ENCODE results near the gene ZNF124.
"Not testable (repeated sequence)": the region's sequence is repeated elsewhere in the genome, so short reads cannot be mapped to it uniquely, and the experiment has no call there.

The ZNF124 gene

DNA sequence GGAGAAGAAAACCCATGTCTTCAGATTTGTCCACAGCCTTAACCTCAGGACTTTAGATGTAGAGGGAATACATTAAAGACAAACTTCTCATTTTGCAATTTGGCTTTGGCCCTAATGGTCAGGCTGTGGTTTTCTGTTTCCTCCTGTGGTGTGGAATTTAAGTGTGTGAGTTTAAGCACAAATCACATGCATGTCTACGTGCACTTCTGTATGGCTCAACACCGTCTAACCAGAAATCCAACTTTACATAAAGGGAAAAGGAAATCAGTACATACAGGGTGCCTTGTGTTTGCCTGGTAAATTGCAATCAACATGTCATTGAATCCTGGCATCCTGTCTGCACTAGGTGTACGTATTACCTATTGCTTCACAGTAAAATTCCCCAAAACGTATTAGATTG lies 1.2 kb upstream of the ZNF124 start:
- DNase-seq (ENCODE audit: low spot score), result no peak

DNA sequence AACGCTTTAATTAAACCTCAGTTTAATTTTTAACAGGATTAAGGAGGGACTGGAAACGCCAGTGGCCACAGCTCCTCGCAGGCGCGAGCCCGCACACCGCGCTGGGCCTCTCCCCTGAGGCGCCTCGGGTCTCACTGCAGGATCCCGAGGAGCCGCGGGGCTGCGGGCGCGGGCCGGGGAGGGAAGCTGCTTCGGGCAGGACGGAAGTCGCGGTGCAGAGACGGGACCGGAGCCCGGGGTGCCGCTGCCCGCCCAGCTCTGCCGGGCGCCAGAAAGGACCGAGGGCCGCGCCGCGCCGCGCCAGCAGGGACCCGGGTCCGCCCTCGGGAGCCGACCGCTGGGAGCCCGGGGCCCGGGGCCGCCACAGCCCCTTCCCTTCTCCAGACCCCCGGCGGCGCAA lies 377 bp downstream of the ZNF124 start:
- DNase-seq (ENCODE audit: low spot score), result not testable (repeated sequence)

DNA sequence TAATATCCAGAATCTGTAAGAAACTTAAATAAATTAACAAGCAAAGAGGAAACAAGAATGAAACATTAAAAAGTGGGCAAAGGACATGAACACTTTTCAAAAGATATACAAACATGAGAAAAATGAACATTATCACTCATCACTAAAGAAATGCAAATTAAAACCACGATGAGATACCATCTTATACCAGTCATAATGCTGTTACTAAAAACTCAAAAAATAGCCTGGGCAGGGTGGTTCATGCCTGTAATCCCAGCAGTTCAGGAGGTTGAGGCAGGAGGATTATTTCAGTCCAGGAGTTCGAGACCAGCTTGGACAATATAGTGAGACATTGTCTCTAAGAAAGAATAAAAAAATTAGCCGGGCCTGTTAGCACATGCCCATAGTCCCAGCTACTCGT lies 6.1 kb downstream of the ZNF124 start:
- no peak for DNase-seq (ENCODE audit: low spot score)

DNA sequence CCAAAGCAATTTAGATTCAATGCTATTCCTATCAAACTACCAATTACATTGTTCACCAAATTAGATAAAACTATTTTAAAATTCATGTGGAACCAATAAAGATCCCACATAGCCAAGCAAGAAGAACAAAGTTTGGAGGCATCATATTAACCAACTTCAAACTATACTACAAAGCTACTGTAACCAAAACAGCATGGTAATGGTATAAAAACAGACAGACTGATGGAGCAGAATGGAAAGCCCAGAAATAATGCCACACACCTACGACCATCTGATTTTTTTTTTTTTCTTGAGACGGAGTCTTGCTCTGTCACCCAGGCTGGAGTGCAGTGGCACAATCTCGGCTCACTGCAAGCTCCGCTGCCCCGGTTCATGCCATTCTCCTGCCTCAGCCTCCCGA lies 7.1 kb downstream of the ZNF124 start:
- no peak for DNase-seq (ENCODE audit: low spot score)

DNA sequence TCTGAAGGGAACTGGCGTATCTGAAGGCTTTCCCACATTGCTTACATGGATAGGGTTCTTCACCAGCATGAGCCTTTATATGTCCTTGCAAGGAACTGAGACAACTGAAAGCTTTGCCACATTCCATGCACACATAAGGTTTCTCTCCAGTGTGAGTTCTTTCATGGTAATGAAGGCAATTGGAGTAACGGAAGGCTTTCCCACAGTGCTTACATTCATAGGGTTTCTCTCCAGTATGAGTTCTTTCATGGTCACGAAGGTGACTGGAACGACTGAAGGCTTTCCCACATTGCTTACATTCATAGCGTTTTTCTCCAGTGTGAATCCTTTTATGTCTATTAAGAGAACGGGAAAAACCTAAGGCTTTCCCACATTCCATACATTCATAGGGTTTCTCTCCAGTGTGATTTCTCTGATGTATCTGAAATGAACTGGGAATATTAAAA lies 15.0 kb downstream of the ZNF124 start:
- no peak for DNase-seq (ENCODE audit: low spot score)

DNA sequence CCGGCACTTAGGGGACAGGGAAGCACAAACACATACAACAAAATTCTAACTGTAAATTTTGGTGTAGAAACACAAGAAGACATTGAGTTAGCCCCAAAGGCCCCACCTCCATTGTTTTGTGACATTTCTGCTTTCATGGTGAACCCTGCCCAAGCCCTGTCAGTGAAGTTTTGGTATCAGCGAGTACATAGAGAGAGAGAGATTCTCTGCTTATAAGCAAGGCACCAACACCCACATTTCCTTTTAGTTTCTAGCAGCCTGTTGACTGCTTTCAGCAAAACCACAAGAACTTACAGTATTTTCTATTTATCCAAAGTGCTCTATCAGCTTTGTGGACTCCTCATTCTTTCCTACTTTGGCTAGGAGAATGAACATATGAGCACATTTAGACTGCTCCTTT lies 24.0 kb downstream of the ZNF124 start:
- DNase-seq (ENCODE audit: low spot score), result no peak

DNA sequence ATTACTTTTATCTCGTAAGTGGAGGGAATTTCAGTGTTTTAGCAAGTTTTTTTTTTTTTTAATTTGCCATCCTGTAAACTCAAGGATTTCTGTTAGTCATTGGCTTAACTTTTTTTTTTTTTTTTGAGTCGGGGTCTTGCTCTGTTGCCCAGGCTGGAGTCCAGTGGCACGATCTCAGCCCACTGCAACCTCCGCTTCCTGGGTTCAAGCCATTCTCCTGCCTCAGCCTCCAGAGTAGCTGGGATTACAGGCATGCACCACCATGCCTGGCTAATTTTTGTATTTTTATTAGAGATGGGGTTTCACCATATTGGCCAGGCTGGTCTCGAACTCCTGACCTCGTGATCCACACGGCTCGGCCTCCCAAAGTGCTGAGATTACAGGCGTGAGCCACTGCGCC lies 24.7 kb downstream of the ZNF124 start:
- not testable (repeated sequence) for DNase-seq (ENCODE audit: low spot score)

DNA sequence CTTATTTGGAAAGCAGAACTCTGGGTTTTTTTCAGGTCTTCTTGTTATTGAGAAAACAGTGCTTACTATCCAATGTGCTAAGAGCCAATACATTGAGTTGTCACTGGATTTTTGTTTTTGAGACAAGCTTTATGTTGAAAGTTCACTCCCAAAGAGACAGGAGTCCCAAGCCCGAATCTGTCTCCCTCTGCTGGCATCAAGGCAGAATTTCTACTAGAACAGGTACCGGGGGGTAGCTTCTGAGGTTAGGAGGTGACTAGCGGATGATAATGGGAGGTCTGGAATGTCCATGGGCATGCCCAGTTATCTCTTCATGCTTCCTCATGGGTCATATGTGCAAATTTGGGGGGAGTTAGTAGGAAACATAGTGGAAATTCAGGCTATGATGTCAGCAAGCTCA lies 25.1 kb downstream of the ZNF124 start:
- no peak for DNase-seq (ENCODE audit: low spot score)

DNA sequence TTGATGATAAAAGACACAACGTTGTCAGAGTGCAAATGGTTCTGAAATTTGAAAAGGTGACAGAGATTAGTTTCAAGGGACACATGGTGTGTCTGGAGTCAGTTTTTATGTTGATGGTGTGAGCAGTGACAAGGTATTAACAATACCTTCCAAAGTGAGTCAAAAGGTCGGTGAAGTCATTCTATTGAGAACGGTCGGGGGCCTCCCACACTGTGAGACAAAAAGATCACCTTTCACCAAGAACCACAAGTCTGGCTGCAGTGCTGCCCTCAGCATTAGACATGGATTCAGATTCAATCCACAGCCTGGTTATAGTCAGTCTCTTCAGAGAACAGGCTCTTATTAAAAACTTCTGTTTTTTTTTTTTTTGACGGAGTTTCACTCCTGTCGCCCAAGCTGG lies 26.5 kb downstream of the ZNF124 start:
- DNase-seq (ENCODE audit: low spot score), result no peak

DNA sequence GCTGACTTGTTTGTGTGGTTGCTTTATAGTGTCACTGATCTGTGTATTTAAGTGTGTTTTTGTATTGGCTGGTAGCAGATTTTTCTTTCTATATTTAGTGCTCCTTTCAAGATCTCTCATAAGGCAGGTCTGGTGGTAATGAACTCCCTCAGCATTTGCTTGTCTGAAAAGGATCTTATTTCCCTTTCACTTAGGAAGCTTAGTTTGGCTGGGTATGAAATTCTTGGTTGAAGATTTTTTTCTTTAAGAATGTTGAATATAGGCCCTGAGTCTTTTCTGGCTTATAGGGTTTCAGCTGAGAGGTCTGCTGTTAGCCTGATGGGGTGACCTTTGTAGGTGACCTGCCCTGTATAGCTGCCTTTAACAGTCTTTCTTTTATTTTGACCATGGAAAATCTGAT lies 32.3 kb downstream of the ZNF124 start:
- DNase-seq (ENCODE audit: low spot score), result not testable (repeated sequence)

DNA sequence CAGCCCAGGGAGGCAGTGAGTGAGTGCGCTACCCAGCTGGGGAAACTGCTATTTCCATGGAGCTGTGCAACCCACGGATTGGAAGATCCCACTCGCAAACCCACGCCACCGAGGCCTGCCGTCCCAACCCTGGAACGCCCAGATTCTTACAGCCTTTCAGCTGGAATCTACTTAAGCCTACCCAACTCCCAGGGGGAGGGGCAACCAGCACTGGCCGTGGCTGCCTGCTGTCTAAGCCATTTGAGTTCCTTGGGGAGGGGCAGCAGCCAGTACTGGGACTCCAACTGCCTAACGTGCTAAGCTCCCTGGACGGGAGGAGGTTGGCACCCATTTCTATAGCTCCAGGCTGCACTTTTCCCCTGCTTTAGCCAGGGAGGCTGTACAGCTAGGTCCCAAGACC lies 40.6 kb downstream of the ZNF124 start:
- DNase-seq (ENCODE audit: low spot score), result no peak

DNA sequence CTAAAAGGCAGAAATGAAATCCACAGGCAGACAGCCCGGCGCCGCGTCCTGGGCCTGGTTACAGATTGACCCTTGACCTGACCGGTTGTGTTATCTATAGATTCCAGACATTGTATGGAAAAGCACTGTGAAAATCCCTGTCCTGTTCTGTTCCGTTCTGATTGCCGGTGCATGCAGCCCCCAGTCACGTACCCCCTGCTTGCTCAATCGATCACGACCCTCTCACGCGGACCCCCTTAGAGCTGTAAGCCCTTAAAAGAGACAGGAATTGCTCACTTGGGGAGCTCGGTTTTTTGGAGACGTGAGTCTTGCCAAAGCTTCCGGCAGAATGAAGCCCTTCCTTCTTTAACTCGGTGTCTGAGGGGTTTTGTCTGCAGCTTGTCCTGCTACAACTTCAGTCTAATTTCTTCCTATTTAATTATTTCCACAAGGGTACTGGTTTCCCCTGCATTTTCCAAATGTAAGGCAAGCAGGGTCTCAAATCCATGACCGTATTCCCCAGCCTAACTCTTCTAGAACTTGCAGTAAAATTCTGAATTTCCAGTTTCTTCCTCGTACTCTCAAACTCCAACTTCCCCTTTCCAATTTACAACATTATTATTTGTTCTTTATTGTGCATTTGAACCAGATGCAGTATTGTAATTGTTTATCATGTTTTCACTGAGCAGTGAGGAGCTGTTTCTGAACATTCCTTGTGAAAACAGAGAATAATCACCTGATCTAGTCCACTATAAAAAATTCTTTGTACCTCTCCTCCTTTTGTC lies 44.1 kb downstream of the ZNF124 start:
- not testable (repeated sequence) for DNase-seq (ENCODE audit: low spot score)

DNA sequence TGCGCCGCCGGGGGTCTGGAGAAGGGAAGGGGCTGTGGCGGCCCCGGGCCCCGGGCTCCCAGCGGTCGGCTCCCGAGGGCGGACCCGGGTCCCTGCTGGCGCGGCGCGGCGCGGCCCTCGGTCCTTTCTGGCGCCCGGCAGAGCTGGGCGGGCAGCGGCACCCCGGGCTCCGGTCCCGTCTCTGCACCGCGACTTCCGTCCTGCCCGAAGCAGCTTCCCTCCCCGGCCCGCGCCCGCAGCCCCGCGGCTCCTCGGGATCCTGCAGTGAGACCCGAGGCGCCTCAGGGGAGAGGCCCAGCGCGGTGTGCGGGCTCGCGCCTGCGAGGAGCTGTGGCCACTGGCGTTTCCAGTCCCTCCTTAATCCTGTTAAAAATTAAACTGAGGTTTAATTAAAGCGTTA lies 45.2 kb downstream of the ZNF124 start:
- not testable (repeated sequence) for DNase-seq (ENCODE audit: low spot score)

DNA sequence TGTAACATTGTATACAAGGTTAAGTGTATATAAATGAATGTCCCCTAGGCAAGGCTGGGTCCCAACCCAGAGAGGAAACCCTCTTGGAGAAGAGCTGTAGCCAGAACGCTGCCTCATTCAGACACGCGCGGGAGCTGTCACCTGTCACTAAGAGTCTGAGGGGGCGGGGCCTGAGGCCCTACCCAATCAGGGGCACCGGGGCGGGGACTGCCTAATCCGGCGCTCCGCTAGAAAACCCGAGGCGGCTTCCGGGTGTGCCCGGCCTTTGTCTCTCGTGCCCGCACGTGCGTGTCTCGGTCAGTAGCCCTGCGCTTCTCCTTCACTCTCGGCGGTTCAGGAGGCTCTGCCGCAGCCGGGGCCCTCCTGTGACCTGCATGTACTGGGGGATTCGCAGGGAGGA lies 45.7 kb downstream of the ZNF124 start:
- not testable (repeated sequence) for DNase-seq (ENCODE audit: low spot score)

DNA sequence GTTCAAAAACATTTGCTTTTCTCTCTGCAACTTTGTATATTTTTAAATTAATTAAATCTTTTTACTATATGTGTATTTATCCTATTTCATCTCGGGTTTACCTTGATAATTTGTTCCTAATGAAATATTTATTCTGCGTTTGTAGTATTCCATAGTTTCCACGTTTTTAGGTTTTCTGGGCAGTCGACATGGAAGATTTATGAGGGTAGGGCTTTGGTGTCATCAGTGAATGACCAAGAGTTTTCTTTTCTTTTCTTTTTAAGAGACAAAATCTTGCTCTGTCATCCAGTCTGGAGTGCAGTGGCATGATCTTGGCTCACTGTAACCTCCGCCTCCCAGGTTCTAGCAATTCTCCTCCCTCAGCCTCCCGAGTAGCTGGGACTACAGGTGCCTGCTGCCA lies 50.4 kb downstream of the ZNF124 start:
- DNase-seq (ENCODE audit: low spot score), result no peak

DNA sequence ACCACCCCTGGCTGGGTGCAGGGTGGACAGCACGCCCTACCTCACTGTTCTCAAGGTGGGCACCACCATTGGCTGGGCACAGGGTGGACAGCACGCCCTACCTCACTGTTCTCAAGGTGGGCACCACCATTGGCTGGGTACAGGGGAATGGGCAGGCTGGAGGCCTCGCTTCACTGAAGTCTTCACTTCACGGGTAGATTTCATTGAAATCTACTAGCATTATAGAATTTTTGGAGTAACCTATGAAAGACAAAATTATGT lies 51.5 kb downstream of the ZNF124 start:
- DNase-seq (ENCODE audit: low spot score), result not testable (repeated sequence)

DNA sequence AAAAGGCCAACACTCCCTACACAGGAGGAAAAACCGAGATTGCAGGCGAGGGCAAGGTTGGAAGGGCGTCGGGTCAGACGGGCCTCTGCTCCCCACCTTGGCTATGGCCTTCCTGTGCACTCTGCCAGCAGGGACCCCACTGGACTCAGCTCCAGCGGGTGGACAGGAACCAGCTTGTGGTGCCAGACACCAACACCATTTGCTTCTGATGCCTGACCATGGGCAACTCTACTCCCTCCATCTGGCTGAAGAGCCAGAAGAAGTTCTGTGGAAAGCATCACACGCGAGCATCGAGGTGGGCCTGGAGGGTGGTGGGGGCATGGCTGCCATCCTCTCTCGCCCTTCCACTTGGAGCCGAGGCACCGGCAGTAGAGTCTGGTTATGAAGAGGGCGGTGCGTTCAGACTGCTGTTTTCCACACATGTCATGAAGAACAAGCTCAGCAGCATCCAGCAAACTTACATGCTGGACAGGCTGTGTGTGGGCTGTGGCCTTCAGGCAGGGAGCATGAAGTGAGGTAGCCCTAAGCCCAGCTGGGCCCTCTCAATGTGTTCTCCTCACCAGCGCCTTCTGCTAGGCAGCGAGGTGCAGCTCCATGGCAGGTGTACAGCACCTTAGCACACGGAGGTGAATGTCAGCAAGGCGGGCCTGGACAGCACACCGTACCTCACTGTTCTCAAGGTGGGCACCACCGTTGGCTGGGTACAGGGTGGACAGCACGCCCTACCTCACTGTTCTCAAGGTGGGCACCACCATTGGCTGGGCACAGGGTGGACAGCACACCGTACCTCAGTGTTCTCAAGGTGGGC lies 52.0 kb downstream of the ZNF124 start:
- no peak for DNase-seq (ENCODE audit: low spot score)

DNA sequence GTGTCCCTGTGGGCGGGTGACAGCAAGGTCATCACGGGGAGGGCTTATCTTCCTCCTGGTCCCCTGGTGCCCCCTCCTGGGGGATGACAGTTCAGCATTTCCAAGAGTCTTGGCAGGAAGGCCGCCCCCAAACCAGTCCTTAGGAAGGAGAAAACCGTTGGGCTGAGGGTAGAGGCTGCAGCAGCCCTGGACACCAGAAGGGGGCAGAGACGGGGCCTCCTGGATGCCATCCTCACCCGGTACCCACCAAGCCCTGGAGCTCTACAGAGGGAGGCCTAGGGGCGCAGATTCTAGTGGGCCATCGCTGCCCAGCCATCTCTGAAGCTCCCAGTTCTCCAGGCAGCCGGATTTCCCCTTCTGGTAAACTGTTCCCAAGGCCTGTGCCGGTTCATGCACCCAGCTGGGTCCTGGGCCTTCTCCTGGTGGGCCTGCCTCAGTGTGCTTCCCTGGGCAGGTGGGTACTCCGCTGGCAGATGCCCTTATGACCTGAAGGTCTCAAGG lies 52.8 kb downstream of the ZNF124 start:
- DNase-seq (ENCODE audit: low spot score), result peak; percentile 76

DNA sequence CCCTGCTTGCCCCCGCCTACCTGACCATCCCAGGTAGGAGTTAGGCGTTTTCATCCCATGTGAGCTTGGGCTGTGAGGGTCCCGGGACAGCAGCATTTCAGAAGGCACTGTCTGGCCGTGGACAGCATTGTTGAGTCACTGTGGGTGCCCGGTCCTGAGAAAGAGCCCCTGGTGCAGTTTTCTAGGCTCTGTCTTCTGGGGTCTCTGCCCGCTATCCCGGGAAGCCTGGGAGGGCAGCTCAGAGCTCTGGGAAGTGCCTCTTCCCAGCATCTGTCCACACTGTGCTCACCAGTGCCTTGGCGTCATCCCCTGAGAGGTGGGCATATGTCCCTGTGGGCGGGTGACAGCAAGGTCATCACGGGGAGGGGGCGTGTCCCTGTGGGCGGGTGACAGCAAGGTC lies 56.3 kb downstream of the ZNF124 start:
- no peak for DNase-seq (ENCODE audit: low spot score)

DNA sequence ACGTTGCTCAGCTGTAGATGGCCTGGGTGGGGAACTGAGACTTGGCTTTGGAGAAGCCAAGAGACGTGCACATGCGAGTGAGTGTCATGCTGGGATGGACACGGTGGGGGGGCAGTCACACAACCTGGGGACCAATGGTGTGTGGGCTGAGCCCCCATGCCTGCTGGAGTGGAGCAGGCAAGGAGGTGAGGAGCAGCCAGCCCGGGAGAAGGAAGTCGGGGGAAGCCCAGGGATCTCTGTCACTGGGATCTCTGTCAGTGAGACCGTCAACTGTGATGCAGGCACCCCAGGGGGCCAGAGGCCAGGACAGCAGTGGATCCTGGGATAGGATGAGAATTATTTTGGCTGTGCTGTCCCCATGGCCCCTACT lies 56.7 kb downstream of the ZNF124 start:
- DNase-seq (ENCODE audit: low spot score), result no peak

DNA sequence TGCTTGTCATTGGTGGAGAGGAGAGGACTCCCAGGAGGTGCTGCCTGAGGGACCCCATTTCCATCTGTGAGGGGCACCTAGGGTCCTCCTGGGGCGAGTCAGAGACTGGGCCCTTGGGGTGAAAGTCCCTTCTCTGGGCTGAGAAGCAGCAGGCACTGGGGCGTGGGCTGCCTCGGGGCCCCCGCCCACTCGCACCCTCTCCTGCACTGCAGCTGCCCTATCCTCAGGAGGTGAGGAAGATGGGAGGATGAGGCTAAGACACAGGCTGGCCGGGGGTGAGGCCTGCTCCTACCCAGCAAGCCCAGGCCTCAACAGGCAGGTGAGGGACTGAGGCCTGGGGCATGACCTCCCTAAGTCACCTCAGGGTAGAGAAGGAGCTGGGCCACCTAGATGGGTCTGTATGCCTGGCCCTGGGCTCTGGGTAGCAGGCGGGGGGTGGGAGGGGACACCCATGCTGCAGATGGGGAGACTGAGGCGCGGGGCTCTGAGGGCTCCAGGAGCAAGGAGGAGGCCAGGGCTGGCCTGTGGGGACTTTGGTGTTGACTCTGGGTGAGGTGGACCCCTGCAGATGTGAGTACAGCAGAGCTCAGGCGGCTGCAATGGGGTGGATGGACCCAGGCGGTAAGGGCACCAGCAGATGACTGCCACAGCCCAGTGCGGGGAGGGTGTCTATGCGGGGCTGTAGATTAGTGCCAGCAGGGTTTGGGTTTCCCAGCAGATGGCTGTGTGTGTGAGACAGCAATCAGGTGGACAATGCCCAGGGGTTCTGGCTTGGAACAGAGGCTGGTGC lies 57.3 kb downstream of the ZNF124 start:
- DNase-seq (ENCODE audit: low spot score), result no peak

DNA sequence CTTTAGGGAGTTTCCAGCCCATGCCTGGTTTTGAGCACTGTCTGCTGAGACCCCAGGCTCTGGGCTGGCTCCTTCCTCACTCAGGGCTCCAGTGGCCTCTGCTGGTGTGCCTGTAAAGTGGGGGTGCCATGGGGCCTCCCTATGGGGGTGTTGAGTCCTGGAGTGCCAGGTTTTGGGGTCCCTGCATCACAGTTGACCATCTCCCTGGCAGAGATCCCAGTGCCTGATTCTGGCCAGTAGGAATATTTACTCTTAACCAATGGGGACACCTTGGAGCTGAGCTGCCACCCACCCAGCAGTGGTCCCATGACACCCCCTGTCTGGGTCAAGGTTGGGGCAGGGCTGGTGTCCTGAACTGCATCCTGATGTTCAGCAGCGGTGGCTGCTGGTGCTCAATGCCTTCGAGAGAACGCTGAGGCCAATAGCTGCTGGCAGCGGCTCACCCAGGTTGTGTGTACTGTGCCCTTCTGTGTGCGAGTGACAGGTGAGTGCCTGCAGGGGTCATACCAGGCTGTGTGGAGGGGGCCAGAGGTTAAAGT lies 58.0 kb downstream of the ZNF124 start:
- no peak for DNase-seq (ENCODE audit: low spot score)

DNA sequence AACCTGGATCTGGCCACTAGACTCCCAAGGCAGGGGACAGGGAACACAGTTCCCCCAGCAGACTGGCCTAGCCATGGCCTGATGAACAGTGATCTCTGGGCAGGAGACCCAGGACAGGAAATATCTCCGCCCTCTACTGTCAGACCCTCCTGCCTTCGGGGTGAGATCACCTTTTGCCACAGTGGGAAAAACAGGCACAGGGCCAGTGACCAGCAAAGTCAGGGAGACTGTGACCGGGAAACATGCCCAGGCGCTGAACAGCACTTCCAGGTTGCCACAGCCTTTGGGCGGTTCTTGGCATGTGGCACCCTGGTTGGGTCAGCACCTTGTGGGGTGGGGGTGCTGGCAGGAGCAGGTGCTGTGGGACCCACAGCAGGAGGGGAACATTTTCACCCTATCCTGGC lies 58.7 kb downstream of the ZNF124 start:
- DNase-seq (ENCODE audit: low spot score), result peak; percentile 64
